Muscle of arm (tissue), 12 donors: ENCODE results near the gene PIP4K2C. TPM values are rescaled to one million over a fixed set of nuclear protein-coding genes. Genes with fewer than 3 reads are reported as not detected.
A peak's percentile ranks its signal among the peaks of the same experiment; 100 is the strongest.
"Not testable (repeated sequence)": the region's sequence is repeated elsewhere in the genome, so short reads cannot be mapped to it uniquely, and the experiment has no call there.

ENCODE experiments used
- DNase-seq: peaks from one replicate; pipeline ENCODE4 v3.0.0-alpha.2; 2013
- polyA plus RNA-seq, 12 donors: library from polyadenylated mRNA; unstranded; fragments of 120-200 nt; gene quantifications; one replicate each; pipeline ENCODE4 v1.2.1, GENCODE V29; 2013; ENCODE audit not compliant: insufficient read length in 12 of 12

Gene PIP4K2C
- polyA plus RNA-seq, 12 donors = 11.2 to 20.7 (median 12.2) TPM; not detected in 1

GRCh38 chr12:57632958-57633840, 42.2 kb downstream of the PIP4K2C start, which contains the start of gene B4GALNT1:
Gene B4GALNT1 (minus strand): TSS chr12:57633201. CDS start chr12:57632132, 1,069 bp downstream.
- DNase-seq = peak; percentile 66

GRCh38 chr12:57636731-57637130, 45.7 kb downstream of the PIP4K2C start:
- DNase-seq = not testable (repeated sequence)

- DNase-seq = no peak
Observed at GRCh38 chr12:57637364-57637763, 46.4 kb downstream of the PIP4K2C start.

- no peak for DNase-seq
Observed at GRCh38 chr12:57638096-57638495, 47.1 kb downstream of the PIP4K2C start.

GRCh38 chr12:57640175-57641042, 49.4 kb downstream of the PIP4K2C start:
- DNase-seq = no peak

GRCh38 chr12:57641699-57642442, 50.9 kb downstream of the PIP4K2C start:
- no peak for DNase-seq

- not testable (repeated sequence) for DNase-seq
Observed at GRCh38 chr12:57645990-57646658, 55.1 kb downstream of the PIP4K2C start.

GRCh38 chr12:57646659-57647049, 55.7 kb downstream of the PIP4K2C start:
- not testable (repeated sequence) for DNase-seq

Other genes starting within 250 kb of the PIP4K2C start
- 10 to 100 TPM in 11 of 12 donors, not detected in 1; 36.4 to 92.7 (median 55.7) TPM for gene R3HDM2, start 160.1 kb upstream of the PIP4K2C start, polyA plus RNA-seq
- gene INHBC, start 156.4 kb upstream of the PIP4K2C start, polyA plus RNA-seq = under 1 TPM in 8 of 12 donors, not detected in 4; 0.07 to 0.33 (median 0.15) TPM
- gene INHBE, start 135.9 kb upstream of the PIP4K2C start, polyA plus RNA-seq = 1 to 10 TPM in 10 of 12 donors, not detected in 2; 1.0 to 3.4 (median 2.2) TPM
- gene GLI1, start 131.4 kb upstream of the PIP4K2C start, polyA plus RNA-seq = 10 to 100 TPM in 6 of 12 donors, 1 to 10 TPM in 5, not detected in 1; 4.9 to 48.6 (median 10.1) TPM
- 10 to 100 TPM in 2 of 12 donors, 1 to 10 TPM in 9, not detected in 1; 3.4 to 18.7 (median 5.6) TPM for gene ARHGAP9, start 111.3 kb upstream of the PIP4K2C start, polyA plus RNA-seq
- gene MARS1, start 103.1 kb upstream of the PIP4K2C start, polyA plus RNA-seq = 100 to 1,000 TPM in 4 of 12 donors, 10 to 100 TPM in 7, not detected in 1; 77.3 to 150 (median 93.0) TPM
- gene DDIT3, start 70.7 kb upstream of the PIP4K2C start, polyA plus RNA-seq = 10 to 100 TPM in 10 of 12 donors, 1 to 10 TPM in 1, not detected in 1; 8.5 to 15.6 (median 13.2) TPM
- 10 to 100 TPM in 11 of 12 donors, not detected in 1; 28.7 to 61.8 (median 39.2) TPM for gene MBD6, start 68.4 kb upstream of the PIP4K2C start, polyA plus RNA-seq
- 100 to 1,000 TPM in 11 of 12 donors, not detected in 1; 142 to 314 (median 155) TPM for gene DCTN2, start 44.0 kb upstream of the PIP4K2C start, polyA plus RNA-seq
- 1 to 10 TPM in 1 of 12 donors, under 1 TPM in 10, not detected in 1; 0.04 to 5.2 (median 0.21) TPM for gene KIF5A, start 41.1 kb upstream of the PIP4K2C start, polyA plus RNA-seq
- 10 to 100 TPM in 11 of 12 donors, not detected in 1; 20.8 to 48.7 (median 27.1) TPM for gene DTX3, start 13.6 kb downstream of the PIP4K2C start, polyA plus RNA-seq
- 10 to 100 TPM in 11 of 12 donors, not detected in 1; 24.8 to 40.3 (median 34.3) TPM for gene ARHGEF25, start 20.2 kb downstream of the PIP4K2C start, polyA plus RNA-seq
- gene B4GALNT1, start 42.0 kb downstream of the PIP4K2C start, polyA plus RNA-seq = 10 to 100 TPM in 1 of 12 donors, 1 to 10 TPM in 10, not detected in 1; 1.7 to 12.2 (median 2.6) TPM
- 100 to 1,000 TPM in 10 of 12 donors, 10 to 100 TPM in 1, not detected in 1; 98.8 to 179 (median 121) TPM for gene OS9, start 102.9 kb downstream of the PIP4K2C start, polyA plus RNA-seq
- gene AGAP2, start 147.6 kb downstream of the PIP4K2C start, polyA plus RNA-seq = 10 to 100 TPM in 3 of 12 donors, 1 to 10 TPM in 8, not detected in 1; 5.4 to 36.1 (median 8.7) TPM
- 10 to 100 TPM in 11 of 12 donors, not detected in 1; 40.6 to 55.8 (median 46.6) TPM for gene TSPAN31, start 153.8 kb downstream of the PIP4K2C start, polyA plus RNA-seq
- 100 to 1,000 TPM in 11 of 12 donors, not detected in 1; 106 to 176 (median 131) TPM for gene CDK4, start 161.1 kb downstream of the PIP4K2C start, polyA plus RNA-seq
- 10 to 100 TPM in 3 of 12 donors, 1 to 10 TPM in 8, not detected in 1; 5.1 to 12.2 (median 7.8) TPM for gene MARCHF9, start 163.9 kb downstream of the PIP4K2C start, polyA plus RNA-seq
- gene CYP27B1, start 175.9 kb downstream of the PIP4K2C start, polyA plus RNA-seq = 1 to 10 TPM in 5 of 12 donors, under 1 TPM in 5, not detected in 2; 0.43 to 1.6 (median 0.86) TPM
- gene METTL1, start 180.9 kb downstream of the PIP4K2C start, polyA plus RNA-seq = 10 to 100 TPM in 11 of 12 donors, not detected in 1; 17.1 to 31.8 (median 24.4) TPM
- gene EEF1AKMT3, start 181.4 kb downstream of the PIP4K2C start, polyA plus RNA-seq = 10 to 100 TPM in 1 of 12 donors, 1 to 10 TPM in 10, not detected in 1; 5.5 to 13.3 (median 7.6) TPM
- gene TSFM, start 191.6 kb downstream of the PIP4K2C start, polyA plus RNA-seq = 10 to 100 TPM in 11 of 12 donors, not detected in 1; 19.0 to 32.7 (median 27.3) TPM
- 10 to 100 TPM in 10 of 12 donors, 1 to 10 TPM in 1, not detected in 1; 8.7 to 35.0 (median 25.0) TPM for gene AVIL, start 227.5 kb downstream of the PIP4K2C start, polyA plus RNA-seq